GM21526 (cell line): ENCODE data around the gene NFATC1.

Source experiments
- ATAC-seq: cut with Tn5 transposase; IDR thresholded peaks from one replicate; pipeline ENCODE4 v1.9.1; 2021; ENCODE audit warnings: moderate library complexity; ENCODE audit not compliant: unreplicated experiment, low FRiP score

NFATC1 gene

DNA sequence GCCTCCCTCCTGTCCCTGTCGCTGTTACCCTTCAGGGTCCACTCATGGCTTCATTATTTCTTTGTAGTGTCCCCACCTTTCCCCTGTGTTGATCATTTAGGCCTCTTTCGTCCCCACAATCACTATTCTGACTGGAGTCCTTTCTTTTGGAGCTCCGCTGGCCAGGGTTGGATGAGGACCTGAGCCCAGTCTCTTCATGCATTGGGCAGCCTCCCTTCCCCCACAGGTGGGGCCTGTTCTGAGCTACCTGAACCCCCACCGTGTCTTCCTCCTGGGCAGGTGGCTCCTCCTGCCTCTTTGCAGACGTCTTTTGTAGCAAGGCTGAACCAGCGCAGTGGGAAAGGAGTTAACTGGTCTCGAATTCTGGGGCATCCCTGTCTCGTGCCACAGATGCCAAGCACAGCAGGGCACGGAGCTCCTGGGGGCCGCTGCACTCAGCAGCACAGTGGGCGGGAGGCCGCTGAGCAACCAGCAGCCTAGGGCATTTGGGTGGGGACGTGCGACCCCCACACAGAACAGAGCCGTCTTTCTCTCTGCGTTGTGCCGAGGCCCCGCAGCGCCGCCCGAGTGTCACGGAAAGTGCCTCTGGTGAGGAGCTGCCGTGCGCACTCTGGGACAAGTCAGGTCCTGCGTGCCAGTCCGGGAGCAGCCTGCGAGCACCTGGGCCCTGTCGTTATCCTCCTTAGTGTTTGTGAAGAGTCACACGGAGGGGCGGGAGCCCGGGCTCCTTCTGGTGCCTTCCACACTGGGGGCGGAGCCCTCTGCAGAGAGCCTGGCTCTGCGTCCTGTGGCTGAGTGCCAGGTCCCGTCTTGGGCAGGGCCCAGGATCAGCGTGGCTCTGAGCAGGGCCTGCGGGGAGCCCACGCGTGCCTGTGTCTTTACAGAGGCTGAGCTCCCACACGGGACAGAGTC is 130.1 kb downstream of the NFATC1 start:
- no peak for ATAC-seq

- no peak for ATAC-seq
Measured at GRCh38 chr18:79526468-79527460, 131.0 kb downstream of the NFATC1 start.

GRCh38 chr18:79527656-79528315 is 132.1 kb downstream of the NFATC1 start:
- ATAC-seq, result no peak

- ATAC-seq, result no peak
Measured at GRCh38 chr18:79528316-79528695, 132.6 kb downstream of the NFATC1 start.

- no peak for ATAC-seq
Measured at GRCh38 chr18:79528846-79529245, 133.1 kb downstream of the NFATC1 start.

- no peak for ATAC-seq
Measured at GRCh38 chr18:79529296-79529695, 133.6 kb downstream of the NFATC1 start.

DNA sequence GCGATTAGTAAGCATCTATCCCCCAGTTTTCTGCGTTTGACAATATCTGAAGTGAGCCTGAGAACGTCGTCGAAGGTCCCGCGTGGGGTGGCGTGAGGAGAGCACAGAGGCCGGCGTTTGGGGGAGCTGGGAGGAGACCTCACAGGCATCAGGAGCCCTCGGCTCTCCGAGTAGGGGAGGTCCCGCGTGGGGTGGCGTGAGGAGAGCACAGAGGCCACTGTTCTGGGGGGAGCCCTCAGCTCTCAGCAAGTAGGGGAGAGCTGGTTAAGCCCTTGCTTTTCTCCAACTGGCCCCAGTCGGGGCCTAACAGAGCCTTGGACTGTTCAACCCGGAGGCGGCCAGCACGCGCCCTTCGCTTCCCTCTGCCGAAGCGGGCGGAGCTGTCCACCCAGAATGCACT is 134.3 kb downstream of the NFATC1 start:
- ATAC-seq, result no peak

DNA sequence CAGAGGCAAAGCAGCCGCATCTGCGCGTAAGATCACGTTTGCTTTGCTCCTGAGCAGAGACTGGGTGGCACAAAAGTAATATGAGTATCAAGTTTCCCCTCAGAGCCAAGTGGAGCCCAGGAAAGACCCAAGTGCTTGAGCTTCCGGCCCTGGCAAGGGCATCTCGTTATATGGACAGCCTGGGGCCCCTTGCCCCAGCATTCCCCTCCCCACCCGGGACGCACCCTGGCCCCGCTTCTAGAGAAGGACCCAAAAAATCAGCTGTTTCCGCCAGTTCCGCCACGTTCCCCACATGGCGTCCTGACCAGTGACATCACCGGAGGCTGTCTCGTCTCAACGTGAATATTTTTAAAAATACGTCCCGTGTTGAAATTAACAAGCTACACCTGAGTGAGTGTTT is 135.1 kb downstream of the NFATC1 start:
- ATAC-seq, result no peak

GRCh38 chr18:79531386-79531785 is 135.7 kb downstream of the NFATC1 start:
- no peak for ATAC-seq

DNA sequence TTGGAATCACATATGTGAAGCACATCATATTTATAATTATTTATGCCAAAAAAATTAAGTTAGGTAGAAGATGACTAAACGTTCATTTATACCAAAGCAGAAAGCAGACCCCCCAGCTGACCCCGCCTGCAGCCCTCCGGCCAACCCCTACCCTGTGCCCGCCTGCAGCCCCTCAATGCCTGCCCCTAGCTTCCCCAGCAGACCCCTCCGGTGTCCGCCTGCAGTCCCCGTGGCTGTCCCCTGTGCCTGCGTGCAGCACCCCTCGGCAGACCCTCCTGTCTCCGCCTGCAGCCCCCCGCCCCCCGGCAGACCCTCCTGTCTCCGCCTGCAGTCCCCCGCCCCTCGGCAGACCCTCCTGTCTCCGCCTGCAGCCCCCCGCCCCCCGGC is 136.2 kb downstream of the NFATC1 start:
- no peak for ATAC-seq

GRCh38 chr18:79532313-79533007 is 136.7 kb downstream of the NFATC1 start:
- ATAC-seq, result no peak

DNA sequence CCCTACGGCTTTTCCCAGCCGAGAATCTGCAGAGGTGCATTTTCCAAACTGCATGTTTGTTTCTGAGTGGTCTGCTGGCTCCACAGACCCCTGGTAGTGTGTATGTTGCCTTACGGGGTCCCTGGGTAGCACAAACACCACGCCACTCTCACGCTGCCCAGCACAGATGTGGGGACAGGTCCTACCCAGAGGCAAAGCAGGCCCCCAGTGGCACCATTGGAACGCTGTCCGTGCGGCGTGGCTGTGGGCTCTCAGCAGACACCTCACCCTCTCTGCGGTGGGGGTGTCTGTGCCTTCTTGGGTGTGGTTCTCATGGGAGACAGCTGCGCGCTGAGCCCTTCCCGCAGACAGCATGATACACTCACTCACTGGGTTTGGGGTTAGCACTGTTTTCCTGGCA is 137.4 kb downstream of the NFATC1 start:
- ATAC-seq, result no peak

- no peak for ATAC-seq
Measured at GRCh38 chr18:79533591-79533990, 137.9 kb downstream of the NFATC1 start.

GRCh38 chr18:79534356-79534755 is 138.6 kb downstream of the NFATC1 start:
- ATAC-seq, result no peak

DNA sequence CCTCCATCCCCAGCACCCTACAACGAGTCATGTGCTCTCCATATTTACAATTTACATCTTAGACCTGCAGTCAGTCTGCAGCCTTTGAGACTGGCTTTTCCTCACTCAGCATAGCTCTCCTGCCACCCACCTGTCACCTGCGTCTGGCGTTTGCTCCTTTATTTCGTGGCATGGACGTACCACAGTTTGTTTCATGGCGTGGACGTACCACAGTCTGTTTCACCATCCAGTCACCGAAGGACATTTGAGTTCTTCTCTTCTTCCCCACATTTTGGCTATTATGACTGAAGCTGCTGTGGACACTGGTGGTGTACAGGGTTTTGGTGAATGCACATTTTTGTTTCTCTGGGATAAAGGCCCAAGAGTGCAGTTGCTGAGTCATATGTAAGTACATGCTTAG is 142.0 kb downstream of the NFATC1 start:
- no peak for ATAC-seq

DNA sequence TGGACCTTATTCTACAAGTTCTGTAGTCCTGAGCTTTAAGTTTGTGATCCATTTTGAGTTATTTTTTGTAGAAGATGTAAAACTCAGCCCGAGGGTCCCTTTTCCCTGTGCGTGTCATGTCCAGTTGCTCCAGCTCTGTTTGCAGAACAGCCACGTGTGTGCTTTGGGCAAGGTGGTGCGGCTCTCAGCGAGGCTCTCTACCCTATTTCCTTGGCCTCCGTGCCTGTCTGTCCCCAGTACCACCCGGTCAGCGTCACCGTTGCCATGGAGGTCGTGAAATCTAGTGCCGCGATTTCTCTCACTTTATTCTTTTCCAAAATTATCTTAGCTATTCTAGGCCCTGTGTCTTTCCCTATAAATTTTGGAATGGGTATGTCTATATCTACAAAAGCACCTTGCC is 142.9 kb downstream of the NFATC1 start:
- no peak for ATAC-seq

DNA sequence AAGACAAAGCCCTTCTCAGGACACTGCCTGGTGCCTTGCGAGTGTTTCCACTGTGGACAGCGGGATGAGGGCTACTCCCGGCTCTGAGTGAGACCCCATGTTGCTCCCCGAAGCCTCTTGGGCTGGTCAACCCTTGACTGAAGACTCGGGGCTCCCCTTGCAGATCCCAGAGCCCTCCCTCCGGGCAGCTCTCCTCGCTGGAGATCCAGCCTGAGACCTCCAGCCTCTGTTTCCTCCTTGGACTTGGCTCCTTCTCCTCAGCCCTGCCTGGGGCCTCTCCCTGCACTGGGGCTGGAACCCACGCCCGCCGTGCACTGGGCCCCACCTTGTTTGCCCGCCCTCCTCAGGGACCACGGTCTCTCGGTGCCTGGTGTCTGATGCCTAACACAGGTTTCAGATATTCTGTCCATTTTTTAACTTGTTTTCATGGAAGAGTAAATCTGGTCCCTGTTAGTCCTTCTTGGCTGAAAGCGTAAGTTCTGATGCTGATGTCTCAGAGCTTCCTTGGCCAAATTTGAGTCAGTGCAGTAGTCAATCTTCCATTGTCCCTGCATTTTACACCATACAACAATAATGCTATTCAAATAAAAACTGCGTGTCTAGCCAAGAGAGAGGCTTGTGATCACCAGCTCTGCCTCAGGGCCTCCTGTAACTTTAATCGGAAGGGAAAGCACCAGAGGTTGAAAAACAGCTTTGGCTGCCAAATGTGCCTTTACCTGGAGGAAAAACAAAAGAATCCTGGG is 144.6 kb downstream of the NFATC1 start:
- ATAC-seq, result no peak

- ATAC-seq, result no peak
Measured at GRCh38 chr18:79540904-79541282, 145.2 kb downstream of the NFATC1 start.

DNA sequence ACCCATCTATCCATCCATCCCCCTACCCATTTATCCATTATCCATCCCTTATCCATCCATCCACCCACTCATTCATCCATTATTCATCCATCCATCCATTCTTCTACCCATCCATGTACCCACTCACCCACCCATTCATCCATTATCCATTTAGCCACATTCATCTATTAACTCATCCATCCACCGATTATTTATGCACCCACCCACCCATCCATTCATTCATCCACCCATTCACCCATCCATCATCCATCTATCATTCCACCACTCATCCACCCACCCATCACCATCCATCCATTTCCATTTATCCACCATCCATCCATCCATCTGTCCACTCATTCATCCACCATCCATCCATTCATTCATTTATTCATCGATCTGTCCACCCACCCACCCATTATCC is 146.5 kb downstream of the NFATC1 start:
- no peak for ATAC-seq
